ENCODE measurements around the gene GLT6D1. TPM values are rescaled to one million over a fixed set of nuclear protein-coding genes. Genes with fewer than 3 reads are reported as not detected.

GLT6D1 gene
- total RNA-seq, 5 donors from 2014 or later (not counting 1 experiment from before 2014, with no cell fraction given), result not detected

- Mint-ChIP-seq H3K27me3 (peaks cover 8 to 11% of the 10 kb centered on the region in 2 donors), H3K4me3 (no peak overlapping the region), H3K36me3 (no peaks in the 10 kb centered on the region), H3K4me1 (no peaks in the 10 kb centered on the region), H3K27ac (no peak overlapping the region), H3K9me3 (no peaks in the 10 kb centered on the region)
- no peaks in the 10 kb centered on the region for H3K9me3 ChIP-seq
- CTCF ChIA-PET, result no interaction called here
- H3K36me3 ChIP-seq (ENCODE audit: control insufficient read depth in 2 of 2, extremely low read depth in 1 of 2, insufficient read depth in 1 of 2, low read length in 1 of 2), result no peaks in the 10 kb centered on the region
- 64% methylated on average over 7 of the region's 10 CpGs for WGBS (ENCODE audit: insufficient coverage)
- H3K27ac ChIP-seq (ENCODE audit: low read length), result no peak overlapping the region
- POLR2A ChIA-PET, result no interaction called here
- H3K27me3 ChIP-seq (replicated peaks in 1 of 2; ENCODE audit: control insufficient read depth in 2 of 2, extremely low read depth in 1 of 2, insufficient read depth in 2 of 2, low read length in 1 of 2), result peaks cover 0 to 31% of the 10 kb centered on the region in 2 experiments
- H3K4me3 ChIP-seq (ENCODE audit: control insufficient read depth in 1 of 2, extremely low read depth in 1 of 2, low read length in 1 of 2), result no peak overlapping the region
- ATAC-seq (replicated peaks in 1 of 4) (no peak), DNase-seq (no peak)
- no peaks in the 10 kb centered on the region for H3K4me1 ChIP-seq (ENCODE audit: control insufficient read depth in 1 of 2, extremely low read depth in 1 of 2, insufficient read depth in 2 of 2, low read length in 2 of 2)
Observed at GRCh38 chr9:135579889-135580660, 59.3 kb downstream of the GLT6D1 start.

DNA sequence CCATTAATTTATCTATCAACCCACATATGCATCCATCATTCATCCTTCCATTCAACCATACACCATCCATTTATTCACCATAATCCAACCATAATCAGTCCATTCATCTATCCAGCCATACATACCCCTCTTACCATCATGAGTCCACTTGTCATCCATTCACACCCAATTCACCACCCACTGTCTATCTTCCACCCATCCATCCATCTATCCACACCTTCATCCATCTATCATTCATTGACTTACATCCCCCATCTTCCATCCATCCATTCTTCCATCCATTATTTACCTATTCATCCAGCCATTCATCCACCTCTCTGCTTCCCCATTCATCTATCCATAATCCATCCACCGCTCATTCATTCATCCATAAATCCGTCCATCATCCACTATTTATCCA, 60.0 kb downstream of the GLT6D1 start:
- no peak overlapping the region for H3K27ac ChIP-seq (ENCODE audit: low read length)
- POLR2A ChIA-PET, result no interaction called here
- H3K4me1 Mint-ChIP-seq, result no peaks in the 10 kb centered on the region
- H3K4me3 ChIP-seq (ENCODE audit: control insufficient read depth in 1 of 2, extremely low read depth in 1 of 2, low read length in 1 of 2), result no peak overlapping the region
- no peaks in the 10 kb centered on the region for H3K9me3 ChIP-seq
- H3K36me3 Mint-ChIP-seq, result no peaks in the 10 kb centered on the region
- peaks cover 0 to 33% of the 10 kb centered on the region in 2 experiments for H3K27me3 ChIP-seq (replicated peaks in 1 of 2; ENCODE audit: control insufficient read depth in 2 of 2, extremely low read depth in 1 of 2, insufficient read depth in 2 of 2, low read length in 1 of 2)
- no peaks in the 10 kb centered on the region for H3K4me1 ChIP-seq (ENCODE audit: control insufficient read depth in 1 of 2, extremely low read depth in 1 of 2, insufficient read depth in 2 of 2, low read length in 2 of 2)
- 15% methylated on average over 2 of the region's 2 CpGs for WGBS (ENCODE audit: insufficient coverage)
- H3K36me3 ChIP-seq (ENCODE audit: control insufficient read depth in 2 of 2, extremely low read depth in 1 of 2, insufficient read depth in 1 of 2, low read length in 1 of 2), result no peaks in the 10 kb centered on the region
- CTCF ChIA-PET, result no interaction called here
- H3K27ac Mint-ChIP-seq, result no peak overlapping the region
- H3K4me3 Mint-ChIP-seq, result no peak overlapping the region
- peaks cover 5 to 8% of the 10 kb centered on the region in 2 donors for H3K27me3 Mint-ChIP-seq
- H3K9me3 Mint-ChIP-seq, result no peaks in the 10 kb centered on the region
- ATAC-seq (replicated peaks in 1 of 4), result no peak
- no peak for DNase-seq

- Mint-ChIP-seq H3K27me3 (peaks cover 0 to 4% of the 10 kb centered on the region in 2 donors), H3K4me1 (no peaks in the 10 kb centered on the region), H3K4me3 (no peak overlapping the region), H3K27ac (no peak overlapping the region), H3K36me3 (no peaks in the 10 kb centered on the region), H3K9me3 (no peaks in the 10 kb centered on the region)
- H3K9me3 ChIP-seq, result no peaks in the 10 kb centered on the region
- no peak overlapping the region for H3K27ac ChIP-seq (ENCODE audit: low read length)
- WGBS (ENCODE audit: insufficient coverage), result 86% methylated on average over 7 of the region's 10 CpGs
- ChIA-PET POLR2A (no interaction called here), CTCF (no interaction called here)
- H3K27me3 ChIP-seq (replicated peaks in 1 of 2; ENCODE audit: control insufficient read depth in 2 of 2, extremely low read depth in 1 of 2, insufficient read depth in 2 of 2, low read length in 1 of 2), result peaks cover 0 to 20% of the 10 kb centered on the region in 2 experiments
- H3K4me3 ChIP-seq (ENCODE audit: control insufficient read depth in 1 of 2, extremely low read depth in 1 of 2, low read length in 1 of 2), result no peak overlapping the region
- ATAC-seq (replicated peaks in 1 of 4) (no peak), DNase-seq (no peak)
- H3K36me3 ChIP-seq (ENCODE audit: control insufficient read depth in 2 of 2, extremely low read depth in 1 of 2, insufficient read depth in 1 of 2, low read length in 1 of 2), result no peaks in the 10 kb centered on the region
- H3K4me1 ChIP-seq (ENCODE audit: control insufficient read depth in 1 of 2, extremely low read depth in 1 of 2, insufficient read depth in 2 of 2, low read length in 2 of 2), result no peaks in the 10 kb centered on the region
Observed at GRCh38 chr9:135577256-135577655, 62.1 kb downstream of the GLT6D1 start.

DNA sequence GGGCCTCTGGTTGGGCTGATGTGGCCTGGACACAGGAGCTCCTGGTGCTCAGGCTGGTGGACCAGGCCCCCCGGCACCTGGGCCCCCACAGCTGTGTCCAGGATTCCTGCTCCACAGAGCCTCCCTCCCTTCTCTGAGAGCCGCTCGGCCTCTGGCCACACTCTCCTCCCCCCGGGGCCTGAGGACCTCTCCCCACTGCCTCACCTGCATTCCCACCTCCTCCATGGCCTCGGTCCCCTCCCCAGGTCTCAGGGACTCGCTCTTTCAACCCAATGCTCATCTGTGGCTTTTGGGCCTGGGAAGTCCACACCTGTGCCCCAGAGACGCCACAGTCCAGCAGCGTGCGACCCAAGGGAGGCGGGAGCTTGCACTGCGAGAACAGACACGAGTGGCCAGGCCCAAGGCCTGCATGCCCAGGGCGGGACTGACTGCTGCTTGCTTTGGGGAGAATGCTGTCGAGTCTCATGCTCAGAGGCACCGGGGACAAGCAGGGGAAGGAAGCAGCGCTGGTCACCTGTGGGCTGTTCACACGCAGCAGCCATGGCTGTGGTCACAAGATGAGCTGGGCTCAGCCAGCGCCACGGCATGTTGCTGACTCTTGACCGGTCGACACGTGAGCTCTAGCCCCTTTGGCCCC, 63.2 kb downstream of the GLT6D1 start:
- no peak overlapping the region for H3K27ac Mint-ChIP-seq

DNA sequence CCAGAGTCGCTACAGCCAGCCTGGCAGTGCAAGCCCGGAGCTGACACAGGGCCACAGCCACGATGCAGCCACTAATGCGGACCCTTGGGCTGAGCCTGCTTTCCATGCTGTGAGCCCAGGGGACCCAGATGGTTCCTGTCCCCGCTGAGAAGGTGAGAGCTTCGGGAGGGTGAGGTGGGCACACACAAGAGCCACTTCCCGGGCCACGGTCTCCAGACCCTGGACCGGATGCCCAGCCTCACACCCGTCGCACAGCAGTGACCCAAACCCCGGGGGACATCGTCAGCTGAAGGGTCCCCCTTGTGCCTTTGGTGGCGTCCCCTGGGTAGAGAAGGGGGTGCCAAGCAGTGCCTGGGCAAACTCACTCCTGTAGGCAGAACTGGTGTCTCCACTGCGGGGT, 64.4 kb downstream of the GLT6D1 start:
- Mint-ChIP-seq H3K27ac (no peak overlapping the region), H3K4me3 (no peak overlapping the region), H3K4me1 (no peaks in the 10 kb centered on the region), H3K27me3 (peaks cover 0 to 4% of the 10 kb centered on the region in 2 donors), H3K36me3 (no peaks in the 10 kb centered on the region), H3K9me3 (no peaks in the 10 kb centered on the region)
- no peak for DNase-seq
- no peaks in the 10 kb centered on the region for H3K36me3 ChIP-seq (ENCODE audit: control insufficient read depth in 2 of 2, extremely low read depth in 1 of 2, insufficient read depth in 1 of 2, low read length in 1 of 2)
- H3K4me3 ChIP-seq (ENCODE audit: control insufficient read depth in 1 of 2, extremely low read depth in 1 of 2, low read length in 1 of 2), result no peak overlapping the region
- ChIA-PET CTCF (no interaction called here), POLR2A (interaction anchor here in 1 of 2 donors (0.6 kb wide), 1 partner anchor 148 kb away, joined by 7 read pairs; no protein-coding TSS in a partner anchor)
- peaks cover 0 to 9% of the 10 kb centered on the region in 2 experiments for H3K27me3 ChIP-seq (replicated peaks in 1 of 2; ENCODE audit: control insufficient read depth in 2 of 2, extremely low read depth in 1 of 2, insufficient read depth in 2 of 2, low read length in 1 of 2)
- WGBS (ENCODE audit: insufficient coverage), result 89% methylated on average over 12 of the region's 15 CpGs
- no peak overlapping the region for H3K27ac ChIP-seq (ENCODE audit: low read length)
- no peaks in the 10 kb centered on the region for H3K9me3 ChIP-seq
- ATAC-seq (replicated peaks in 1 of 4), result no peak
- H3K4me1 ChIP-seq (ENCODE audit: control insufficient read depth in 1 of 2, extremely low read depth in 1 of 2, insufficient read depth in 2 of 2, low read length in 2 of 2), result no peaks in the 10 kb centered on the region

More for the DNA sequence above, 63.2 kb downstream of the GLT6D1 start:
- no peak overlapping the region for H3K4me3 Mint-ChIP-seq
- peaks cover 0 to 4% of the 10 kb centered on the region in 2 donors for H3K27me3 Mint-ChIP-seq
- no peak overlapping the region for H3K4me3 ChIP-seq (ENCODE audit: control insufficient read depth in 1 of 2, extremely low read depth in 1 of 2, low read length in 1 of 2)
- no peaks in the 10 kb centered on the region for H3K4me1 ChIP-seq (ENCODE audit: control insufficient read depth in 1 of 2, extremely low read depth in 1 of 2, insufficient read depth in 2 of 2, low read length in 2 of 2)
- H3K36me3 Mint-ChIP-seq, result no peaks in the 10 kb centered on the region
- H3K27me3 ChIP-seq (replicated peaks in 1 of 2; ENCODE audit: control insufficient read depth in 2 of 2, extremely low read depth in 1 of 2, insufficient read depth in 2 of 2, low read length in 1 of 2), result peaks cover 0 to 16% of the 10 kb centered on the region in 2 experiments
- 75% methylated on average over 20 of the region's 22 CpGs for WGBS (ENCODE audit: insufficient coverage)
- H3K27ac ChIP-seq (ENCODE audit: low read length), result no peak overlapping the region
- POLR2A ChIA-PET, result no interaction called here
- ATAC-seq (replicated peaks in 1 of 4), result no peak
- H3K4me1 Mint-ChIP-seq, result no peaks in the 10 kb centered on the region
- DNase-seq, result no peak
- CTCF ChIA-PET, result no interaction called here
- no peaks in the 10 kb centered on the region for H3K9me3 ChIP-seq
- no peaks in the 10 kb centered on the region for H3K9me3 Mint-ChIP-seq
- no peaks in the 10 kb centered on the region for H3K36me3 ChIP-seq (ENCODE audit: control insufficient read depth in 2 of 2, extremely low read depth in 1 of 2, insufficient read depth in 1 of 2, low read length in 1 of 2)

DNA sequence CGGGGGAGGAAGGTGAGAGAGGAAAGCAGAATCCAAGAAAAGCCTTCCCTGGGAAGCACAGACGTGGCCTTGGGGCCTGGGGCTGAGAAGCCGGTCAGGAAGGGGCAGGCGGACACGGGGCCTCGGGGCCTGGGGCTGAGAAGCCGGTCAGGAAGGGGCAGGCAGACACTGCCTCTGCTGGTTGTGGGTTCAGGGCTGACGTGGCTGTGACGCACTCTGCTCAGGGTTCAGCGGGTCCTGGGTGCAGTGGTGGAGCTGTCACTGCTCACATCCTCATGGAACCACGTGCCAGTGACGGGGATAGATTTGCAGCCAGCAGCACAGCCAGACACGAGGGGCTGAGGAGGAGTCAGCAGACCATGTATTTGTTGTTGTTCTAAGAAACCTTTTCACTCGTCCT, 65.0 kb downstream of the GLT6D1 start:
- WGBS (ENCODE audit: insufficient coverage), result 77% methylated on average over 14 of the region's 14 CpGs
- ChIA-PET CTCF (no interaction called here), POLR2A (no interaction called here)
- DNase-seq (no peak), ATAC-seq (replicated peaks in 1 of 4) (no peak)
- H3K36me3 Mint-ChIP-seq, result no peaks in the 10 kb centered on the region
- peaks cover 0 to 5% of the 10 kb centered on the region in 2 donors for H3K27me3 Mint-ChIP-seq
- H3K4me3 Mint-ChIP-seq, result no peak overlapping the region
- peaks cover 2 to 4% (median 3%) of the 10 kb centered on the region in 3 donors for H3K9me3 Mint-ChIP-seq
- no peak overlapping the region for H3K27ac ChIP-seq (ENCODE audit: low read length)
- no peak overlapping the region for H3K27ac Mint-ChIP-seq
- H3K4me1 Mint-ChIP-seq, result no peaks in the 10 kb centered on the region
- H3K27me3 ChIP-seq (replicated peaks in 1 of 2; ENCODE audit: control insufficient read depth in 2 of 2, extremely low read depth in 1 of 2, insufficient read depth in 2 of 2, low read length in 1 of 2), result peaks cover 0 to 9% of the 10 kb centered on the region in 2 experiments
- no peaks in the 10 kb centered on the region for H3K36me3 ChIP-seq (ENCODE audit: control insufficient read depth in 2 of 2, extremely low read depth in 1 of 2, insufficient read depth in 1 of 2, low read length in 1 of 2)
- no peak overlapping the region for H3K4me3 ChIP-seq (ENCODE audit: control insufficient read depth in 1 of 2, extremely low read depth in 1 of 2, low read length in 1 of 2)
- no peaks in the 10 kb centered on the region for H3K9me3 ChIP-seq
- no peaks in the 10 kb centered on the region for H3K4me1 ChIP-seq (ENCODE audit: control insufficient read depth in 1 of 2, extremely low read depth in 1 of 2, insufficient read depth in 2 of 2, low read length in 2 of 2)
